Measurements from ENCODE around the gene CHRNB2. TPM values are rescaled to one million over a fixed set of nuclear protein-coding genes. Genes with fewer than 3 reads are reported as not detected.
A peak's percentile ranks its signal among the peaks of the same experiment; 100 is the strongest.

The CHRNB2 gene
- total and polyA plus RNA-seq, 9 of the 15 experiments (the other 6 are each of a cell fraction or from before 2014, with no cell fraction given) = 0.01 TPM; not detected in 8

GRCh38 chr1:154607609-154608396 lies 40.2 kb downstream of the CHRNB2 start, which contains the start of gene ADAR (continued):
- TF ChIP-seq TEAD4 (IDR thresholded peaks at IDR 0.05; ENCODE audit: low read length) (0 out of 2 replicates have a peak, but pooled peaks have one; percentile 12), TEAD4 (CRISPR knock-in tag; IDR thresholded peaks at IDR 0.05; ENCODE audit: borderline replicate concordance) (no peak), TSC22D4 (tag; IDR thresholded peaks at IDR 0.05) (no peak), ZNF146 (CRISPR knock-in tag; IDR thresholded peaks at IDR 0.05; ENCODE audit: unreplicated experiment) (no peak), DIDO1 (tag; IDR thresholded peaks at IDR 0.05; ENCODE audit: low read depth) (no peak), CCNT2 (IDR thresholded peaks at IDR 0.05; ENCODE audit: borderline replicate concordance, extremely low read depth, insufficient read length, low read depth, low read length) (peak; percentile 39), STAT5B (CRISPR knock-in tag; IDR thresholded peaks at IDR 0.05) (no peak), ZNF609 (CRISPR knock-in tag; IDR thresholded peaks at IDR 0.05; ENCODE audit: borderline replicate concordance) (no peak), ZNF586 (CRISPR knock-in tag; conservative IDR thresholded peaks at IDR 0.05) (no peak), BRCA1 (IDR thresholded peaks at IDR 0.05) (no peak), BRCA1 (CRISPR knock-in tag; IDR thresholded peaks at IDR 0.05) (no peak), KLF10 (CRISPR knock-in tag; IDR thresholded peaks at IDR 0.05) (no peak), NFRKB (IDR thresholded peaks at IDR 0.05; ENCODE audit: low read depth) (no peak; the same call in 1 of the 2 replicates), GTF2B (IDR thresholded peaks at IDR 0.05; ENCODE audit: extremely low read depth, insufficient read length) (no peak), ZFX (CRISPR knock-in tag; IDR thresholded peaks at IDR 0.05) (peak; percentile 84), U2AF1 (optimal IDR thresholded peaks at IDR 0.05; ENCODE audit: low read depth, low read length) (no peak), ZNF316 (IDR thresholded peaks at IDR 0.05) (peak; percentile 2; the same call in 1 of the 2 replicates), ZFP1 (CRISPR knock-in tag; IDR thresholded peaks at IDR 0.05) (no peak)
- TF ChIP-seq, protein P1, sequence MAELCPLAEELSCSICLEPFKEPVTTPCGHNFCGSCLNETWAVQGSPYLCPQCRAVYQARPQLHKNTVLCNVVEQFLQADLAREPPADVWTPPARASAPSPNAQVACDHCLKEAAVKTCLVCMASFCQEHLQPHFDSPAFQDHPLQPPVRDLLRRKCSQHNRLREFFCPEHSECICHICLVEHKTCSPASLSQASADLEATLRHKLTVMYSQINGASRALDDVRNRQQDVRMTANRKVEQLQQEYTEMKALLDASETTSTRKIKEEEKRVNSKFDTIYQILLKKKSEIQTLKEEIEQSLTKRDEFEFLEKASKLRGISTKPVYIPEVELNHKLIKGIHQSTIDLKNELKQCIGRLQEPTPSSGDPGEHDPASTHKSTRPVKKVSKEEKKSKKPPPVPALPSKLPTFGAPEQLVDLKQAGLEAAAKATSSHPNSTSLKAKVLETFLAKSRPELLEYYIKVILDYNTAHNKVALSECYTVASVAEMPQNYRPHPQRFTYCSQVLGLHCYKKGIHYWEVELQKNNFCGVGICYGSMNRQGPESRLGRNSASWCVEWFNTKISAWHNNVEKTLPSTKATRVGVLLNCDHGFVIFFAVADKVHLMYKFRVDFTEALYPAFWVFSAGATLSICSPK (IDR thresholded peaks at IDR 0.05; ENCODE audit: borderline replicate concordance) = 0 out of 2 replicates have a peak, but pooled peaks have one; percentile 59
